NB4 (cell line): ENCODE data around the gene PIGR.

Experiments used
- POLR2A ChIP-seq: IDR thresholded peaks from 2 replicates; pipeline ENCODE4 v1.6.1; 2011; ENCODE audit warnings: mild to moderate bottlenecking; ENCODE audit not compliant: insufficient read length; ENCODE audit errors: extremely low read depth
- TF ChIP-seq, protein P1 (sequence below): IDR thresholded peaks from one replicate; pipeline ENCODE4 v1.5.1; 2012; ENCODE audit warnings: low read depth, low read length
- TF ChIP-seq, protein P2 (sequence below): IDR thresholded peaks from 2 replicates; pipeline ENCODE4 v1.6.1; 2011; ENCODE audit warnings: low read depth, low read length

DNA sequence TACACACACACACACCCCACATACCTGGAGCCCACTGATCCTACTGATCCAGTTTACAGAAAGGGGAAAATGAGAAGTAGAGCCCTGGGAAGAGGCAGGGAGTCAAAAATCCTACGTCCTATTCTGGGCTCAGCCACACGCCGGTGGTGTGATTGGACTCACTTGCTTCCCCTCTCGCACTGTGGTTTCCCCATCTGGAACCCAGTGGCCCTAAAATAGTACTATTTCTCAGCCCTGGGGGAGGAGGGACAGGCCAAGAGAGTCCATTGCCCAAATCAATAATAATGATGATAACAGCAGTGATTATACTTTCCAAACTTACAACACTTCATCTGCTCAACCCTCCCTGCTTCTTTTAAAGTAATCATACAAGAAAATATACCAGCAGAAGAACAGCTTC is 2.9 kb upstream of the PIGR start:
- TF ChIP-seq, protein P1, sequence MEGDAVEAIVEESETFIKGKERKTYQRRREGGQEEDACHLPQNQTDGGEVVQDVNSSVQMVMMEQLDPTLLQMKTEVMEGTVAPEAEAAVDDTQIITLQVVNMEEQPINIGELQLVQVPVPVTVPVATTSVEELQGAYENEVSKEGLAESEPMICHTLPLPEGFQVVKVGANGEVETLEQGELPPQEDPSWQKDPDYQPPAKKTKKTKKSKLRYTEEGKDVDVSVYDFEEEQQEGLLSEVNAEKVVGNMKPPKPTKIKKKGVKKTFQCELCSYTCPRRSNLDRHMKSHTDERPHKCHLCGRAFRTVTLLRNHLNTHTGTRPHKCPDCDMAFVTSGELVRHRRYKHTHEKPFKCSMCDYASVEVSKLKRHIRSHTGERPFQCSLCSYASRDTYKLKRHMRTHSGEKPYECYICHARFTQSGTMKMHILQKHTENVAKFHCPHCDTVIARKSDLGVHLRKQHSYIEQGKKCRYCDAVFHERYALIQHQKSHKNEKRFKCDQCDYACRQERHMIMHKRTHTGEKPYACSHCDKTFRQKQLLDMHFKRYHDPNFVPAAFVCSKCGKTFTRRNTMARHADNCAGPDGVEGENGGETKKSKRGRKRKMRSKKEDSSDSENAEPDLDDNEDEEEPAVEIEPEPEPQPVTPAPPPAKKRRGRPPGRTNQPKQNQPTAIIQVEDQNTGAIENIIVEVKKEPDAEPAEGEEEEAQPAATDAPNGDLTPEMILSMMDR, result no peak
- TF ChIP-seq POLR2A, result no peak
- TF ChIP-seq, protein P2, sequence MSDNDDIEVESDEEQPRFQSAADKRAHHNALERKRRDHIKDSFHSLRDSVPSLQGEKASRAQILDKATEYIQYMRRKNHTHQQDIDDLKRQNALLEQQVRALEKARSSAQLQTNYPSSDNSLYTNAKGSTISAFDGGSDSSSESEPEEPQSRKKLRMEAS, result no peak
